GM12873 (cell line): Measurements from ENCODE around the gene SPANXN5.
"Not testable (repeated sequence)": the region's sequence is repeated elsewhere in the genome, so short reads cannot be mapped to it uniquely, and the experiment has no call there.

Source experiments
- TF ChIP-seq, protein P1 (sequence below): IDR thresholded peaks from 2 replicates; pipeline ENCODE4 v1.5.1; 2012; ENCODE audit warnings: low read depth, mild to moderate bottlenecking, moderate library complexity, low read length, control low read depth; ENCODE audit not compliant: insufficient read depth; ENCODE audit errors: missing control alignments

SPANXN5 gene

DNA sequence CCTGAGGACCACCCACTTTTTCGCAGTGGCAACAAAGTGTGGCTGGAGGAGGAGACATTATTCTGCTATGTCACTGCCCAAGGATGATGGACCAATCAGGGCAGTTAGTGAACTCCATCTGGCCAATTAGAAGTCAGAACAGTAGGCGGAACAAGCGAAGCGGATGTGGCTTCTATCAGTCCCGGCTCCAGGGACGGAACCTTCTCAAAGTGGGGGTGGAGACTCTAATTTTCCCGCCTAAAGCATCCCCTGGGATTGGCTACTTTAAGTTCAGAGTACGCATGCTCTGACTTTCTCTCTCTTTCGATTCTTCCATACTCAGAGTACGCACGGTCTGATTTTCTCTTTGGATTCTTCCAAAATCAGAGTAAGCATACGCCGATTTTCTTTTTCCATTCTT, 46.3 kb downstream of the SPANXN5 start, which contains the start of gene SSX2B:
TSS of gene SSX2B (plus strand) at position 301 of the 400 bp plus-strand sequence. CDS start 1,429 bp downstream, outside the sequence.
- TF ChIP-seq, protein P1, sequence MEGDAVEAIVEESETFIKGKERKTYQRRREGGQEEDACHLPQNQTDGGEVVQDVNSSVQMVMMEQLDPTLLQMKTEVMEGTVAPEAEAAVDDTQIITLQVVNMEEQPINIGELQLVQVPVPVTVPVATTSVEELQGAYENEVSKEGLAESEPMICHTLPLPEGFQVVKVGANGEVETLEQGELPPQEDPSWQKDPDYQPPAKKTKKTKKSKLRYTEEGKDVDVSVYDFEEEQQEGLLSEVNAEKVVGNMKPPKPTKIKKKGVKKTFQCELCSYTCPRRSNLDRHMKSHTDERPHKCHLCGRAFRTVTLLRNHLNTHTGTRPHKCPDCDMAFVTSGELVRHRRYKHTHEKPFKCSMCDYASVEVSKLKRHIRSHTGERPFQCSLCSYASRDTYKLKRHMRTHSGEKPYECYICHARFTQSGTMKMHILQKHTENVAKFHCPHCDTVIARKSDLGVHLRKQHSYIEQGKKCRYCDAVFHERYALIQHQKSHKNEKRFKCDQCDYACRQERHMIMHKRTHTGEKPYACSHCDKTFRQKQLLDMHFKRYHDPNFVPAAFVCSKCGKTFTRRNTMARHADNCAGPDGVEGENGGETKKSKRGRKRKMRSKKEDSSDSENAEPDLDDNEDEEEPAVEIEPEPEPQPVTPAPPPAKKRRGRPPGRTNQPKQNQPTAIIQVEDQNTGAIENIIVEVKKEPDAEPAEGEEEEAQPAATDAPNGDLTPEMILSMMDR: not testable (repeated sequence)
